ENCODE data around the gene GRIPAP1.

GRIPAP1 gene, protein sequence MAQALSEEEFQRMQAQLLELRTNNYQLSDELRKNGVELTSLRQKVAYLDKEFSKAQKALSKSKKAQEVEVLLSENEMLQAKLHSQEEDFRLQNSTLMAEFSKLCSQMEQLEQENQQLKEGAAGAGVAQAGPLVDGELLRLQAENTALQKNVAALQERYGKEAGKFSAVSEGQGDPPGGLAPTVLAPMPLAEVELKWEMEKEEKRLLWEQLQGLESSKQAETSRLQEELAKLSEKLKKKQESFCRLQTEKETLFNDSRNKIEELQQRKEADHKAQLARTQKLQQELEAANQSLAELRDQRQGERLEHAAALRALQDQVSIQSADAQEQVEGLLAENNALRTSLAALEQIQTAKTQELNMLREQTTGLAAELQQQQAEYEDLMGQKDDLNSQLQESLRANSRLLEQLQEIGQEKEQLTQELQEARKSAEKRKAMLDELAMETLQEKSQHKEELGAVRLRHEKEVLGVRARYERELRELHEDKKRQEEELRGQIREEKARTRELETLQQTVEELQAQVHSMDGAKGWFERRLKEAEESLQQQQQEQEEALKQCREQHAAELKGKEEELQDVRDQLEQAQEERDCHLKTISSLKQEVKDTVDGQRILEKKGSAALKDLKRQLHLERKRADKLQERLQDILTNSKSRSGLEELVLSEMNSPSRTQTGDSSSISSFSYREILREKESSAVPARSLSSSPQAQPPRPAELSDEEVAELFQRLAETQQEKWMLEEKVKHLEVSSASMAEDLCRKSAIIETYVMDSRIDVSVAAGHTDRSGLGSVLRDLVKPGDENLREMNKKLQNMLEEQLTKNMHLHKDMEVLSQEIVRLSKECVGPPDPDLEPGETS

DNA sequence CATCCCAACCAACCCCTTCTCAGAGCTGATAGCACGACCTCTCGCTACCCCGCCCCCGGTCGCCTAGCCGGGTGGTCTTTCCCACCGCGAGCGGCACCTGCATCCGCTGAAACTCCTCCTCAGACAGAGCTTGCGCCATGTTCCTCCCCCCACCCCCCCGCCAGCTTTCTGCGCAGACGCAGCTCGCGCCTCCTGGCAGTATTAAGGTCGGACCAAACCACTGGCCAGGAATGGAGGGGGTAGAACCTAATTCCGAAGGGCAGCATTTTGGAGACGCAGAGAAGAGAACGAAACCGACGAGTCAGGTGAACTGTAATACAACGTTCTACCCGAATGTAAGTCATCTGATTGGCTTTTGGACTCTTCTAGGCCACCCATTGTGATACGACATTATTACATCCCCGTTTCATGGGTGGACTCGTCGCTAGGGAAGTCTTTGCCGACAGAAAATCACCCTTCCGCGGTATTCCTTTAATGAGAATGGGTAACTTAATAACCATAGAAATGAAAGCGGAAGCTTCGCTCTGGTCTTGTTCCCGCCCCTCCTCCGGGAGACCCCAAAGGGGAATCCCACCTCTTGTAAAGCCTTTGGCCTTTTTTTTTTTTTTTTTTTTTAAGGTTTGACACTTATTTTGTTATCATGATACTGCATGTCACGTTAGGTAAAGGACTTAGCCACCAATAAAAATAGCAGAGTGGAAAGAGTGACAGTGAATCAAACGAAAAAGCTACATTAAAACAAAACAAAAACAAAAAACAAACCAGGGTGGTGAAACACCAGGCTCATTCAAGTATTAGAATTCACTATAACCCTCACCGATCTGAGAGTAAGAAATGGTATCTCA lies at the start of gene GRIPAP1:
TSS of gene GRIPAP1 (minus strand) at position 174 of the 845 bp plus-strand sequence. CDS start at position 139, 35 bp downstream.
- peak within 1 kb of the TSS; percentile 82 for H3K27ac ChIP-seq (ENCODE audit: low read depth, low read length)
- H3K27me3 ChIP-seq (ENCODE audit: low read length): no peaks in the 10 kb centered on the region
- H4K20me1 ChIP-seq (ENCODE audit: low read depth, low read length): no peaks in the 10 kb centered on the region
- TF ChIP-seq, protein P1, sequence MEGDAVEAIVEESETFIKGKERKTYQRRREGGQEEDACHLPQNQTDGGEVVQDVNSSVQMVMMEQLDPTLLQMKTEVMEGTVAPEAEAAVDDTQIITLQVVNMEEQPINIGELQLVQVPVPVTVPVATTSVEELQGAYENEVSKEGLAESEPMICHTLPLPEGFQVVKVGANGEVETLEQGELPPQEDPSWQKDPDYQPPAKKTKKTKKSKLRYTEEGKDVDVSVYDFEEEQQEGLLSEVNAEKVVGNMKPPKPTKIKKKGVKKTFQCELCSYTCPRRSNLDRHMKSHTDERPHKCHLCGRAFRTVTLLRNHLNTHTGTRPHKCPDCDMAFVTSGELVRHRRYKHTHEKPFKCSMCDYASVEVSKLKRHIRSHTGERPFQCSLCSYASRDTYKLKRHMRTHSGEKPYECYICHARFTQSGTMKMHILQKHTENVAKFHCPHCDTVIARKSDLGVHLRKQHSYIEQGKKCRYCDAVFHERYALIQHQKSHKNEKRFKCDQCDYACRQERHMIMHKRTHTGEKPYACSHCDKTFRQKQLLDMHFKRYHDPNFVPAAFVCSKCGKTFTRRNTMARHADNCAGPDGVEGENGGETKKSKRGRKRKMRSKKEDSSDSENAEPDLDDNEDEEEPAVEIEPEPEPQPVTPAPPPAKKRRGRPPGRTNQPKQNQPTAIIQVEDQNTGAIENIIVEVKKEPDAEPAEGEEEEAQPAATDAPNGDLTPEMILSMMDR (IDR thresholded peaks at IDR 0.05; ENCODE audit: insufficient read depth, low read length, poor library complexity, severe bottlenecking): no peak
- no peak for TF ChIP-seq EZH2phosphoT487 (conservative IDR thresholded peaks at IDR 0.05; ENCODE audit: low read length)
- H3K4me2 ChIP-seq (ENCODE audit: low read depth, low read length, poor library complexity, severe bottlenecking): peak within 1 kb of the TSS; percentile 75
- peaks cover 8% of the 10 kb centered on the region; the same call in 1 of the 2 replicates for H3K79me2 ChIP-seq (ENCODE audit: insufficient read depth, low read length)
- no peaks in the 10 kb centered on the region for H3K9me3 ChIP-seq (ENCODE audit: insufficient read depth, low read length)
- peak within 1 kb of the TSS; percentile 91 for H3K9ac ChIP-seq (ENCODE audit: low read length)
- H3K4me3 ChIP-seq (ENCODE audit: insufficient read depth, low read length, poor library complexity, severe bottlenecking): peak within 1 kb of the TSS; percentile 96
- peak within 1 kb of the TSS; percentile 94 for H2AFZ ChIP-seq (ENCODE audit: low read depth, low read length, severe bottlenecking)
- no peaks in the 10 kb centered on the region for H3K36me3 ChIP-seq (ENCODE audit: low read length)
- H3K9me2 ChIP-seq (replicated peaks; ENCODE audit: insufficient read depth, low read length): no peaks in the 10 kb centered on the region
- H3F3A ChIP-seq (ENCODE audit: insufficient read depth): peaks cover 6% of the 10 kb centered on the region; the same call in 1 of the 2 replicates

DNA sequence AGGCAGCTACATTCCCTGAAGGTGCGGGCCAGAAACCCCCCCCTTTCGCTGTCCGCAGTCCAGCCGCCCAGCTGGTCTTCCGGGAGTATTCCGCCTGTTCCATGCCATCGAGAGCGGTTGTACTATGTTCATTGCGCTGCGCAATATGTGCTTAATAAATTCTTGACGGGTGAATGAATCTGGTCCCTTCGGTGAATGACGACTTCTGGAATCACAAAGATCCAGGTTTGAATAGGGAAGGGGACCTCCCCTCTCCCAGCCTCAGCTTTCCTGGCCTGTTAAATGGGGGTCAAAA lies 41.9 kb upstream of the GRIPAP1 start:
- Histone ChIP-seq H3K79me2 (ENCODE audit: insufficient read depth, low read length) (no peaks in the 10 kb centered on the region), H3F3A (ENCODE audit: insufficient read depth) (no peaks in the 10 kb centered on the region), H3K4me2 (ENCODE audit: low read depth, low read length, poor library complexity, severe bottlenecking) (peak overlapping the region; percentile 76), H3K9me3 (ENCODE audit: insufficient read depth, low read length) (no peaks in the 10 kb centered on the region), H4K20me1 (ENCODE audit: low read depth, low read length) (no peaks in the 10 kb centered on the region), H2AFZ (ENCODE audit: low read depth, low read length, severe bottlenecking) (peak overlapping the region; percentile 98), H3K4me3 (ENCODE audit: insufficient read depth, low read length, poor library complexity, severe bottlenecking) (no peak overlapping the region), H3K27me3 (ENCODE audit: low read length) (no peaks in the 10 kb centered on the region), H3K9ac (ENCODE audit: low read length) (peak overlapping the region; percentile 60), H3K27ac (ENCODE audit: low read depth, low read length) (no peak overlapping the region), H3K36me3 (ENCODE audit: low read length) (no peaks in the 10 kb centered on the region), H3K9me2 (replicated peaks; ENCODE audit: insufficient read depth, low read length) (no peaks in the 10 kb centered on the region)
- TF ChIP-seq, protein P1 (IDR thresholded peaks at IDR 0.05; ENCODE audit: insufficient read depth, low read length, poor library complexity, severe bottlenecking): no peak
- no peak for TF ChIP-seq EZH2phosphoT487 (conservative IDR thresholded peaks at IDR 0.05; ENCODE audit: low read length)

DNA sequence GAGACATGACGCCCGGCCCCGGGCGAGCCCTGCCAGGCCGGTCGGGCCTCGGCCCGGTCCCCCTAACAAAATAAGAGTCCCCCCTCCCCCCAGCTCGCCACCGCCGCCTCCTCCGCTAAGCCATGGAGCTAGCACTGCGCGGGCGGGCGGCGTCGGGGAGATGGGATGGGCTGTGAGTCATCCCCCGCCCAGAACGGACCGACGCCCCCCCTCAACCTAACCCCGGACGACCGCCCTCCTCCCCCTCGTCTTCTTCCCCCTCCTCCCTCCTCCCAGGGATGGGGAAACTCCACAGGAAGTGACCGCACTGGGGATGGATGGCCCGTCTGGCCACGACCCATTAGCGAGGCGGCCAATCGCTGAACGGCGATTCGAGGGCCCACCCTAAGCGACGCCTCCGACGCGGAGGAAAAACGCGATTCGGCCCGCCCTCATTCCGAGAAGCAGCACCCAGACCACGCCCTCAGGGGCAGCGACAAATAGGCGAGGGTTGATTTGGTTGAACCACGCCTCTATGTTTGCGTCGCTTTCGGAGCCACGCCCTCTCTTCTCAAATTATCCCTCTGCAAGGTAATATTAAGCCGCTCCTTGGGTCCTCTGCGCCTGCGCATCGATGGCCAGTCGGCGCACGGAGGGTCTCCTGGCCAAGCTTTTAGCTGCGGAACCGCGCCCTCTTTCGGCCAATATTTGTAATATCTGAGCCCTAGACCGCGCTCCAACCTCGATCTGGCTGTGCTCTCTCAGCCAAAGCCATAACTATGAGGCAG lies 41.3 kb upstream of the GRIPAP1 start, which contains the start of gene TFE3:
TSS of gene TFE3 (minus strand) at position 138 of the 767 bp plus-strand sequence. CDS start at position 7, 131 bp downstream.
- H3K27me3 ChIP-seq (ENCODE audit: low read length): no peaks in the 10 kb centered on the region
- H3K4me3 ChIP-seq (ENCODE audit: insufficient read depth, low read length, poor library complexity, severe bottlenecking): peak within 1 kb of the TSS; percentile 64
- peak within 1 kb of the TSS; percentile 67 for H3K9ac ChIP-seq (ENCODE audit: low read length)
- no peak within 1 kb of the TSS for H3K27ac ChIP-seq (ENCODE audit: low read depth, low read length)
- peak within 1 kb of the TSS; percentile 76 for H3K4me2 ChIP-seq (ENCODE audit: low read depth, low read length, poor library complexity, severe bottlenecking)
- H3K36me3 ChIP-seq (ENCODE audit: low read length): no peaks in the 10 kb centered on the region
- H2AFZ ChIP-seq (ENCODE audit: low read depth, low read length, severe bottlenecking): peak within 1 kb of the TSS; percentile 98
- H3K79me2 ChIP-seq (ENCODE audit: insufficient read depth, low read length): no peaks in the 10 kb centered on the region
- TF ChIP-seq, protein P1 (IDR thresholded peaks at IDR 0.05; ENCODE audit: insufficient read depth, low read length, poor library complexity, severe bottlenecking): peak; percentile 19
- TF ChIP-seq EZH2phosphoT487 (conservative IDR thresholded peaks at IDR 0.05; ENCODE audit: low read length): no peak
- H3K9me3 ChIP-seq (ENCODE audit: insufficient read depth, low read length): no peaks in the 10 kb centered on the region
- H3F3A ChIP-seq (ENCODE audit: insufficient read depth): no peaks in the 10 kb centered on the region
- H4K20me1 ChIP-seq (ENCODE audit: low read depth, low read length): no peaks in the 10 kb centered on the region
- no peaks in the 10 kb centered on the region for H3K9me2 ChIP-seq (replicated peaks; ENCODE audit: insufficient read depth, low read length)

All from SU-DHL-6 (cell line).